ENCODE measurements around the gene KCNJ6.

Gene KCNJ6

GRCh38 chr21:37819372-37819771 lies 96.9 kb downstream of the KCNJ6 start:
- DNase-seq (ENCODE audit: low spot score) = no peak

- DNase-seq (ENCODE audit: low spot score) = no peak
Observed at GRCh38 chr21:37817242-37817641, 99.0 kb downstream of the KCNJ6 start.

GRCh38 chr21:37815893-37816292 lies 100.4 kb downstream of the KCNJ6 start:
- no peak for DNase-seq (ENCODE audit: low spot score)

GRCh38 chr21:37811711-37812110 lies 104.5 kb downstream of the KCNJ6 start:
- no peak for DNase-seq (ENCODE audit: low spot score)

GRCh38 chr21:37808261-37808660 lies 108.0 kb downstream of the KCNJ6 start:
- no peak for DNase-seq (ENCODE audit: low spot score)

GRCh38 chr21:37805266-37805665 lies 111.0 kb downstream of the KCNJ6 start:
- DNase-seq (ENCODE audit: low spot score) = no peak

GRCh38 chr21:37804001-37804400 lies 112.3 kb downstream of the KCNJ6 start:
- no peak for DNase-seq (ENCODE audit: low spot score)

- no peak for DNase-seq (ENCODE audit: low spot score)
Observed at GRCh38 chr21:37803101-37803651, 113.1 kb downstream of the KCNJ6 start.

- no peak for DNase-seq (ENCODE audit: low spot score)
Observed at GRCh38 chr21:37800456-37801061, 115.7 kb downstream of the KCNJ6 start.

GRCh38 chr21:37800057-37800455 lies 116.2 kb downstream of the KCNJ6 start:
- no peak for DNase-seq (ENCODE audit: low spot score)

GRCh38 chr21:37799211-37800056 lies 116.8 kb downstream of the KCNJ6 start:
- no peak for DNase-seq (ENCODE audit: low spot score)

- DNase-seq (ENCODE audit: low spot score) = no peak
Observed at GRCh38 chr21:37797403-37797802, 118.9 kb downstream of the KCNJ6 start.

- no peak for DNase-seq (ENCODE audit: low spot score)
Observed at GRCh38 chr21:37796011-37796410, 120.2 kb downstream of the KCNJ6 start.

- peak; percentile 3 for DNase-seq (ENCODE audit: low spot score)
Observed at GRCh38 chr21:37793660-37794059, 122.6 kb downstream of the KCNJ6 start.

- DNase-seq (ENCODE audit: low spot score) = no peak
Observed at GRCh38 chr21:37792046-37792445, 124.2 kb downstream of the KCNJ6 start.

- DNase-seq (ENCODE audit: low spot score) = no peak
Observed at GRCh38 chr21:37790905-37791304, 125.4 kb downstream of the KCNJ6 start.

- no peak for DNase-seq (ENCODE audit: low spot score)
Observed at GRCh38 chr21:37788503-37788902, 127.8 kb downstream of the KCNJ6 start.

GRCh38 chr21:37787456-37787855 lies 128.8 kb downstream of the KCNJ6 start:
- peak; percentile 22 for DNase-seq (ENCODE audit: low spot score)

GRCh38 chr21:37784591-37785318 lies 131.5 kb downstream of the KCNJ6 start:
- no peak for DNase-seq (ENCODE audit: low spot score)

- no peak for DNase-seq (ENCODE audit: low spot score)
Observed at GRCh38 chr21:37783016-37783415, 133.2 kb downstream of the KCNJ6 start.

GRCh38 chr21:37780991-37781983 lies 135.0 kb downstream of the KCNJ6 start:
- DNase-seq (ENCODE audit: low spot score) = no peak

Measured in kidney capillary endothelial cell (primary cell).